OCI-LY3 (cell line): ENCODE data around the gene PEMT.

ENCODE experiments used
- H2AFZ ChIP-seq: fragments of 200-600, 300-600 bp; shearing (Covaris generic); 2 replicates; pipeline ENCODE4 v1.6.0; 2014; ENCODE audit warnings: antibody characterized with exemption, low read depth, low read length
- H3K27ac ChIP-seq: fragments of 200-600, 300-600 bp; sonication (generic); 2 replicates; pipeline ENCODE4 v1.5.1; 2014; ENCODE audit warnings: mild to moderate bottlenecking, low read length, moderate library complexity, mixed read lengths
- H3K27me3 ChIP-seq: fragments of 200-600, 300-600 bp; sonication (generic); 2 replicates; pipeline ENCODE4 v1.6.1; 2014; ENCODE audit warnings: low read depth, low read length, mixed read lengths
- H3K36me3 ChIP-seq: fragments of 200-600, 300-600 bp; sonication (generic); replicated peaks from 2 replicates; pipeline ENCODE3; 2014; ENCODE audit warnings: low read depth, low read length, mixed read lengths
- H3K4me1 ChIP-seq: fragments of 300-600, 200-600 bp; sonication (generic); 2 replicates; pipeline ENCODE4 v1.6.1; 2014; ENCODE audit warnings: low read length, mixed read lengths
- H3K4me2 ChIP-seq: fragments of 200-600, 300-600 bp; sonication (generic); 2 replicates; pipeline ENCODE4 v1.6.1; 2014; ENCODE audit warnings: low read length, mixed read lengths
- H3K4me3 ChIP-seq: fragments of 300-600, 200-600 bp; sonication (generic); 2 replicates; pipeline ENCODE4 v1.5.1; 2014; ENCODE audit warnings: antibody characterized with exemption, mild to moderate bottlenecking, low read length, moderate library complexity
- H3K79me2 ChIP-seq: fragments of 300-600, 200-600 bp; shearing (Covaris generic); 2 replicates; pipeline ENCODE4 v1.6.1; 2014; ENCODE audit warnings: mild to moderate bottlenecking, low read length, mixed read lengths
- H3K9ac ChIP-seq: fragments of 300-600, 200-600 bp; shearing (Covaris generic); 2 replicates; pipeline ENCODE4 v1.6.0; 2014; ENCODE audit warnings: mild to moderate bottlenecking, low read length, moderate library complexity
- H3K9me3 ChIP-seq: fragments of 200-600, 300-600 bp; shearing (Covaris generic); 2 replicates; pipeline ENCODE4 v1.6.1; 2014; ENCODE audit warnings: low read length, mixed read lengths; ENCODE audit not compliant: insufficient read depth
- H4K20me1 ChIP-seq: fragments of 200-600, 300-600 bp; sonication (generic); 2 replicates; pipeline ENCODE4 v1.6.1; 2016; ENCODE audit warnings: low read length, mixed read lengths; ENCODE audit not compliant: insufficient read depth
- EZH2phosphoT487 ChIP-seq: fragments of 200-600 bp; shearing (Covaris generic); IDR thresholded peaks from 2 replicates; pipeline ENCODE4 v1.6.1; 2018; ENCODE audit warnings: antibody characterized with exemption, mixed run types, low read depth
- TF ChIP-seq, protein P1 (sequence below): fragments of 200-600, 300-600 bp; sonication (generic); IDR thresholded peaks from 2 replicates; pipeline ENCODE4 v1.5.1; 2014; ENCODE audit warnings: antibody characterized with exemption, low read length, low read depth

PEMT gene

GRCh38 chr17:17463821-17464220 is 127.7 kb downstream of the PEMT start:
- Histone ChIP-seq H3K27me3 (no peaks in the 10 kb centered on the region), H3K4me1 (peaks cover 4% of the 10 kb centered on the region; the same call in 1 of the 2 replicates), H3K4me2 (no peak overlapping the region), H3K9me3 (no peaks in the 10 kb centered on the region), H3K27ac (no peak overlapping the region), H3K4me3 (no peak overlapping the region), H3K9ac (no peak overlapping the region), H2AFZ (no peak overlapping the region), H3K36me3 (no peaks in the 10 kb centered on the region), H3K79me2 (no peaks in the 10 kb centered on the region), H4K20me1 (no peaks in the 10 kb centered on the region)
- TF ChIP-seq, protein P1, sequence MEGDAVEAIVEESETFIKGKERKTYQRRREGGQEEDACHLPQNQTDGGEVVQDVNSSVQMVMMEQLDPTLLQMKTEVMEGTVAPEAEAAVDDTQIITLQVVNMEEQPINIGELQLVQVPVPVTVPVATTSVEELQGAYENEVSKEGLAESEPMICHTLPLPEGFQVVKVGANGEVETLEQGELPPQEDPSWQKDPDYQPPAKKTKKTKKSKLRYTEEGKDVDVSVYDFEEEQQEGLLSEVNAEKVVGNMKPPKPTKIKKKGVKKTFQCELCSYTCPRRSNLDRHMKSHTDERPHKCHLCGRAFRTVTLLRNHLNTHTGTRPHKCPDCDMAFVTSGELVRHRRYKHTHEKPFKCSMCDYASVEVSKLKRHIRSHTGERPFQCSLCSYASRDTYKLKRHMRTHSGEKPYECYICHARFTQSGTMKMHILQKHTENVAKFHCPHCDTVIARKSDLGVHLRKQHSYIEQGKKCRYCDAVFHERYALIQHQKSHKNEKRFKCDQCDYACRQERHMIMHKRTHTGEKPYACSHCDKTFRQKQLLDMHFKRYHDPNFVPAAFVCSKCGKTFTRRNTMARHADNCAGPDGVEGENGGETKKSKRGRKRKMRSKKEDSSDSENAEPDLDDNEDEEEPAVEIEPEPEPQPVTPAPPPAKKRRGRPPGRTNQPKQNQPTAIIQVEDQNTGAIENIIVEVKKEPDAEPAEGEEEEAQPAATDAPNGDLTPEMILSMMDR, result no peak
- TF ChIP-seq EZH2phosphoT487, result no peak

DNA sequence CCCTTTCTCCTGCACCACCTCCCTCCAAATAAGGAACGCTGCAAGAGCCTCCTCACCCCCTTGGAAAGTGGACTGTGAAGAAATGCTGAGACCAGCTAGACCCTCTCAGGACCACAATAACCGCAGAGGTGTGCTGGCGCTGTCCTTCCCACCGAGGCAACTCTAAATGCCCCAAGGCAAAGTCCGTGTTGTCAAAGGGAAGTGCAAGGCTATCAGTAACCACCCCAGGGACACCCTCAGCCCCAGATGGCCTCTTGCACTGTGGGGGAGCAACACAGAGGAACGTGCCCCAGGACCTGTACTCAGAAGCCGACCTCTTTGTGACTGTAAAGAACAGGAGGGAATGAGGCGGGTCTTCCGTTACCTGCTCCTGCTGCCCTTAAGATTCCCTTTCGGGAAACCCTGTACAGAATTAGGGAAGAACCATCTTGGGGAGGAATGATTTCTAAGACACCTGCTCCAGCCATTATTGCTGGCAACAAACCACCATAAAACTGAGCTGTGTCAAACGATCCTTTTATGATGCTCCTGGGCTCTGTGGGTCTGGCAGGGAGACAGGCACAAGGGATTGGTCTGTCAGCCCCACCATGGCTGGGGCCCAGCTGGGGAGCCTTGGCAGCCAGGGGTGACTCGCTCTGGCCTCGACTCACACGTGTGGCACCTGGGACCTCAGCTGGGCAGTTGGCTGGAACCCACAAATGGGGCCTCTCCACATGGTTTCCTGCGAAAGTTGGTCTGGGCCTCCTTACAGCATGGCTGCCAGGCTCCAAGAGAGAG is 129.3 kb downstream of the PEMT start:
- no peaks in the 10 kb centered on the region for H3K79me2 ChIP-seq
- H3K4me2 ChIP-seq, result no peak overlapping the region
- TF ChIP-seq, protein P1, result no peak
- TF ChIP-seq EZH2phosphoT487, result no peak
- H3K9ac ChIP-seq, result no peak overlapping the region
- no peaks in the 10 kb centered on the region for H3K9me3 ChIP-seq
- H3K27ac ChIP-seq, result no peak overlapping the region
- no peak overlapping the region for H2AFZ ChIP-seq
- H3K4me3 ChIP-seq, result no peak overlapping the region
- H3K36me3 ChIP-seq, result no peaks in the 10 kb centered on the region
- no peaks in the 10 kb centered on the region for H3K27me3 ChIP-seq
- no peaks in the 10 kb centered on the region for H3K4me1 ChIP-seq
- no peaks in the 10 kb centered on the region for H4K20me1 ChIP-seq

GRCh38 chr17:17460038-17460437 is 131.5 kb downstream of the PEMT start:
- Histone ChIP-seq H3K9me3 (no peaks in the 10 kb centered on the region), H2AFZ (no peak overlapping the region), H4K20me1 (no peaks in the 10 kb centered on the region), H3K79me2 (no peaks in the 10 kb centered on the region), H3K27me3 (no peaks in the 10 kb centered on the region), H3K4me3 (no peak overlapping the region), H3K4me2 (no peak overlapping the region), H3K4me1 (no peaks in the 10 kb centered on the region), H3K27ac (no peak overlapping the region), H3K36me3 (no peaks in the 10 kb centered on the region), H3K9ac (no peak overlapping the region)
- TF ChIP-seq EZH2phosphoT487, result no peak
- TF ChIP-seq, protein P1, result no peak

DNA sequence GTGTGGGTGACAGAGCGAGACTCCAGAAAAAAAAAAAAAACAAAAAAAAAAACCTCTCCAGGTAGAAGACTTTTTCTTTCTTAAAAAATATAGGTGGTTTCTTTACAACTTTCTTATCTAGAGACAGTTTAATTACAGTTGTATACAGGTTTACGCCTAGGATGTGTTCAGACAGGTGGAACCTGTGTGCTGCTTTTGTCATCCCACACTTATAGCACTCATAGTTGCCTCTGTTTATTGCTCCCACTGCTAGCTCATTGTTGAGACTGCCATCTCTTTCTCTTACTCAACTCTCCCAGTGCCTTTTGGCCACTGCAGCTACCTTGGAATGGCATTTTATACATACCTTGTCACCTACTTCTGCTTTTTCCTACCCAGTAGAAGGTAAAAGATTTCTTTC is 133.8 kb downstream of the PEMT start:
- no peaks in the 10 kb centered on the region for H3K9me3 ChIP-seq
- no peaks in the 10 kb centered on the region for H3K4me1 ChIP-seq
- H4K20me1 ChIP-seq, result no peaks in the 10 kb centered on the region
- no peaks in the 10 kb centered on the region for H3K36me3 ChIP-seq
- H3K27me3 ChIP-seq, result no peaks in the 10 kb centered on the region
- no peak overlapping the region for H3K9ac ChIP-seq
- no peak overlapping the region for H2AFZ ChIP-seq
- no peak overlapping the region for H3K4me3 ChIP-seq
- H3K4me2 ChIP-seq, result no peak overlapping the region
- TF ChIP-seq, protein P1, result no peak
- TF ChIP-seq EZH2phosphoT487, result no peak
- no peak overlapping the region for H3K27ac ChIP-seq
- no peaks in the 10 kb centered on the region for H3K79me2 ChIP-seq
